GM21390 (cell line): ENCODE measurements around the gene SRP68.

Experiments used
- ATAC-seq: cut with Tn5 transposase; IDR thresholded peaks from one replicate; pipeline ENCODE4 v1.9.1; 2021; ENCODE audit not compliant: unreplicated experiment

Gene SRP68

DNA sequence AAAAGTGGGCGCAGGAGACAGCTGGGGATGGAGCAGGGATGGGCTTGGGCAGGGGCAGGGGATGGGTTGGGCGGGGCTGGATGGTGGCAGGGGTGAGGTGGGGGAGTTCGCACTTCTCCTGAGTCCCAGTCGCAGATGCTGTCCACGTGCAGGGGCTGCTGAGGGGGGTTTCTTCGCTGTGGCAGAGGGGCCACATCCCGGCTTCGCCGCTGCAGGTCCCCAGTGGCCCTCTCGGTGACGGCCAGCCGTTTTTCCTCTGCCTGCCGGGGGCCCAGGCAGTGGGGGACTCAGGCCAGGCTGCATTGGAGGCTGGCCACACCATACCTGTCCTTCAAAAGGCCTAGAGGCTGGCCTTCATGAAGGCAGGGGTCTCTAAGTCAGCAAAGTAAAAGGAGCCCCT, 53.5 kb downstream of the SRP68 start:
- ATAC-seq = no peak

DNA sequence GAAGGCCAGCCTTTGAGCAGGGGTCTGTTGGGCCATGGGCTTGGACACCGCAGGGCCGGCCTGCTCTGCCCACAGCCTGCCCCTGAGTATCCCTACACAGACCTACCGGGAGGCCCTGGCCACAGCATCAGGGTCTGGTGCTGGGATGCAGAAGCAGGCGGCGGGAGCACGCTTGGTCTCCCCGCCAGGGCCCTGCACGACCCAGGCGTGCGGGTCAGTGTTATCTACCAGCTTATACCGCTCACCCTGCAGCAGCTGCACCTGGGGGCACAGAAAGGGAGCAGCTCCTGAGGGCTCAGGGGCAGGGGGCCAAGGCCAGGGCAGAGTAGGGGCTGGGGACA, 54.0 kb downstream of the SRP68 start:
- no peak for ATAC-seq

DNA sequence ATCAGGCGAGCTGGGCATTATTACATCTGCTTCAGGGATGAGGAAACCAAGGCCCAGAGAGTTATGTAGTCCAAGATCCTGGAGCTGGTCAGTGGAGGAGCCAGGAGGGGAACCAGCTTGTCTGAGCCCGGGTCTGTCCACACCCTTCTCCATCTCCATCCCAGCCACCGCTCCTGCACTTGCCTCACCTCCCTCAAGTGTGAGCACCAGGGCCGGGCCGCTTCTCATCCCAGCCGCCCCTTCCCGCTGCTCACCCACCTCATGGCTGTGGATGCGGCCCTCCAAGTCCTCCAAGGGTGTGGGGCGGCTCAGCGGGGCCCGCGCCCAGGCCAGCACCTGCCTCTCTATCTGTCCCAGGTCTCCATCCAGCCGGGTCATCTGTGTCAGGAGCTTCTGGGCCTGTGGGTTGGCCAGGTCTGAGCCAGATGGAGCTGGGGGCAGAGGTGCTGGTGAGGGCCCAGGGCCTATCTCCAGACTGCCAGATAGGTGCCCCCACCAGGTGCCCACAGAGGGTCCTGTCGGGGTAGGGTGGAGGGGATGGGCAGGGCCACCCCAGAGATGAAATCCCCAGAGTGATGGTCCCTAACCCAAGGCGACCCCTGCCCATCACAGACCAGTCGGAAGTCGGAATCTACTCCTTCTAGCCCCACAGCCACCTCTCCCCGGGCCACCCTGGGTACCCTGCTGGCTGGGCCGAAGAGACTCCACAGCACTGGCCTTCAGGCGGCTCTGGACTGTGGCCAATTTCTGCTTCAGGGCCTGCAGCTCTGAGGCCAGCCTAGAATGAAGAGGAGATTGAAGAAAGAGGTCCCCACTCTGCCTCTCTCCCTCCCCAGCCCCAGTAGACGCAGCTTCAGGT, 54.6 kb downstream of the SRP68 start:
- ATAC-seq = no peak

- ATAC-seq = no peak
These were observed 57.4 kb downstream of the SRP68 start for GRCh38 chr17:76014925-76015261.

GRCh38 chr17:76014100-76014924, 58.0 kb downstream of the SRP68 start:
- no peak for ATAC-seq

- ATAC-seq = no peak
These were observed 58.9 kb downstream of the SRP68 start for GRCh38 chr17:76013377-76013932.

- no peak for ATAC-seq
These were observed 60.4 kb downstream of the SRP68 start for GRCh38 chr17:76011951-76012350.

DNA sequence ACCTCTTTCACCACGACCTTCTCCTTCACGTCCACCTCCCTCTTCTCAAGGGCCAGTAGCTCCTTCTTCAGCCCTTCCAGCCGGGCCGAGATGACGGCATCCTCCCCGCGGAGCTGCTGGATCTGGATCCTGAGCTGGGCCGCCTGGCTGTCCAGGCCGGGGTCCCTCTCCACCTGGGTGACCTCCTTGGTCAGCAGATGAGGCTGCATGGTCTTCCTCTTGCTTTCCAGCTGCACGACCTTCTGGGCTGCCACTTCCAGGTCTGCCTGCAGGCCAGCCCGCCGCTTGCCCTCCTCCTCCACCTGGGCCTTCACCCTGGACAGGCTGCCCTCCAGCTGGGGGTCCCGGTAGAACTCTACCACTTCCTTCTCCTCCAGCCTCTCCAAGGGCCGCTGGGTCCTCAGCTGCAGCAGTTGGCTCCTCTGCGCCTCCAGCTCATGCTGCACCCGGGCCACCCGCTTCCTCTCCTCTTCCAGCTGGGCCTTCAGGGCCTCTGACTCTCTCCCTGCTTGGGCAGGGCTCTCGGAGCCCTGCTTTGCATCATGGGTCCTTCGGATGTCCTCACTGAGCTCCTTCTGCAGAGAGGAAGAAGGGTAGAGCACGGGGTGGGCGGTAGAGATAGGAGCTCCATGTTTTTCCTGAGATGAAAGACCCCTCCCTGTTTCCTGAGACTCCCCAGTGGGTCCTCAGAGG, 62.2 kb downstream of the SRP68 start:
- no peak for ATAC-seq

GRCh38 chr17:76009447-76009846, 62.9 kb downstream of the SRP68 start:
- ATAC-seq = no peak

DNA sequence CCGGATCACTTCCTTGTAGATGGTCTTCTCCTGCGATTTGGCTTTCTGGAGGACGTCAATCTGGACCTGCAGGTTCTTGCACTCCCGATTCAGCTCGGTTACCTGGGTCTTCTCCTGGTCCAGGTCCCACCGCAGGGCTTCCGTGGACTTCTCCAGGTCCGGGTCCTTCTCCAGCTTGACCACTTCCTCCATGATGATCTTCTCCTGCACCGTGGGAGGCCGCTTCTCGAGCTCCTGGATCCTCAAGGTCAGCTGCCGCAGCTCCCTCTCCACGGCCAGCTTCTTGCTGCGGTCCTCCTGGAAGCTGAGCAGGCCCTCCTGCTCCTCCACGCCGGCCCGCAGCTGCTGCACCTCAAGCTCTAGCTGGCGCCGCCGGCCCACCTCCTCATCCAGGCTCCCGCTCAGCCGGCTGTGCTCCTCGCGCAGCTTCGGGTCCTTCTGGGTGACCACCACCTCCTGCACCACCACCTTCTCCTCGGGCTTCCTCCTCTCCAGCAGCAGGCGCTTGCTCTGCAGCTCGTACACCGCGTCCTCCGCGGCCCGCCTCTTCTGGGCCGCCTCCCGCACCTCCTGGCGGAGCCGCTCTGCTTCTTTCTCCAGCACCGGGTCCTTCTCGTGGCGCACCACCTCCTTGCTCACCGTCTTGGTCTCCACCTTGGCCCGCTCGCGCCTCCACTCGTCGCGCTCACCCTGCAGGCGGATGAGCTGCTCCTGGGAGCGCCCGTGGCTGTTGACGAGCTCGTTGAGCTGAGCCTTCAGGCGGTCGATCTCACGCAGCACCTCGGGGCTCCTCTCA, 63.5 kb downstream of the SRP68 start:
- no peak for ATAC-seq

- ATAC-seq = no peak
These were observed 64.1 kb downstream of the SRP68 start for GRCh38 chr17:76008208-76008607.

- ATAC-seq = no peak
These were observed 64.5 kb downstream of the SRP68 start for GRCh38 chr17:76007850-76008165.

DNA sequence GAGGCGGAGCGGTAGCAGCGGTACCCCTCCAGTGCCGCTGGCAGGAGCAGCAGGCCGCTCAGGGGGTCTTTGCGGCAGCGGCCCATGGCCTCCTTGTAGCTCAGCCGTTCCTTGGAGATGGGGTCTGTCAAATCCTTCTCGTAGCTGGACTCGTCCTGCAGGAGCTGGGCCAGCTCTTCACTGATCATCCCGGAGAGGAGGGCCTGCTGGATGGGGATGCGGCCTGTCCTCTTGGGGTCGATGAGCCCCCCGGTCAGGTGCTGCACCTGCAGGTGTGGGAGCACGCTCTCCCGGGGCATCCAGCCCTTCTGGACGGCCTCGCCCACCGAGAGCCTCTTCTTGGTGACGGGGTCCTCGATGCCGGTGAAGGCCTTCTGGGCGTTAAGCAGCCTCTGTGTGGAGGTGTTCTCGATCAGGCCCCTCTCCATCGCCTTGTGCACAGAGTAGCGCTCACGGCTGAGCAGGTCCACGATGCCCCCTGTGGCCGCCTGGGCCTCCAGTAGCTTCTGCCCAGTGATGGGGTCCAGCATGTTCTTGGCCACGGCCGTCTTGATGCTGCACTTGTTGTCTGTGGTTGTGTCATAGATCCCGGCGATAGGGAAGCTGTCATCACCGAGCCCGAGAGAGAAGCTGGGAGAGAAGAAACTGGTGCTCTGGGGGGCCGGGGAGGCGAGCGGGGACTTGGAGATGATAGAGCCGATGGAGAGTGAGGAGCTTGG, 65.0 kb downstream of the SRP68 start:
- no peak for ATAC-seq

DNA sequence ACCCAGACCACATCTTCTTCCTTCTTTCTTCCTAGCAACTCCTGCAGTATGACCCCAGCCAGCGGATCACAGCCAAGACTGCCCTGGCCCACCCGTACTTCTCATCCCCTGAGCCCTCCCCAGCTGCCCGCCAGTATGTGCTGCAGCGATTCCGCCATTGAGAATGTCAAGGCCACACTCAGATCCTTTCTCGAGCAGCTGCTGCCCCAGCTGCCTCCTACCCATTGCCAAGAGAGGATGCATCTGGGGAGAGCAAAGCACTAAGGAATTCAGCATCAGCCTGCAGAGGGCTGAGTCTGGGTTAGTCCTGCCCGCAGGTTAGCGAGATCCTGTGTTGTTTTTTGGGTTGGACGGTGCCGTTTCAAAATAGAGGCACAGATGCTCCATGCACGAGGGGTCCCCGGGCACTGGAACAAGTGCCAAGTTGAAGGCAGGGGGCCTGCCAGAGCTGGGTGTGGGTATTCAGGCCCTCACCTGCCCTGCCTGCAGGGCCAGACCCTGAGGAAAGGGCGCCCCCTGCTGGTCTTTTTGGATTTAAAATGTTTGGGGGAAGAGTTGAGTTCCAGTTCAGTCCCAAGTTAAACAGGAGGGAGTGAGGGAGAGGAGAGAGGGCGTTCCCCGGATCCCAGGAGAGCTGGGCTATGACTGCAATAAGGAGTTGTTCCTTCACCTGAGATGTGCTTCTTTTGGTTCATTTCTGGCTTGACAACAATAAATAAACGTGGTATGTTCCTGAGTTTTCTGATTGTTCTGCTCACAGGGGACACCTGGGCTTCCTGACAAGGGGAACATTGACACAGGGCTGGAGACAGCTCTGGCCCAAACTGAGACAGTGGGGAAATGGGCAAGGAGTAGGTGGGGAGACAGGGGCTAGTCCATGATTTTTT, 66.8 kb downstream of the SRP68 start:
- no peak for ATAC-seq

GRCh38 chr17:76004750-76005262, 67.5 kb downstream of the SRP68 start:
- ATAC-seq = no peak

GRCh38 chr17:76003915-76004314, 68.4 kb downstream of the SRP68 start:
- ATAC-seq = no peak

- no peak for ATAC-seq
These were observed 70.2 kb downstream of the SRP68 start for GRCh38 chr17:76002100-76002499.

GRCh38 chr17:76000755-76001521, 71.4 kb downstream of the SRP68 start, which contains the start of gene CDK3:
Gene CDK3 (plus strand): TSS chr17:76000855. CDS start chr17:76001426, 571 bp downstream.
- ATAC-seq = no peak
